Transverse colon (tissue), 4 donors: Measurements from ENCODE around the gene HEG1.

Experiments
- CTCF ChIP-seq, 5 experiments: fragments of 200-600 bp in 3 of 5; fragments of 450-650 bp in 2 of 5; sonication (generic) in 3 of 5; IDR thresholded peaks; 1 replicate in 2 of 5; 2 replicates in 3 of 5; pipeline ENCODE4 v1.5.1; 2016 to 2017; ENCODE audit warnings: antibody characterized with exemption in 5 of 5, inconsistent platforms in 3 of 5, mild to moderate bottlenecking in 2 of 5, moderate library complexity in 1 of 5
- POLR2A ChIP-seq: fragments of 450-650 bp; IDR thresholded peaks from one replicate; pipeline ENCODE4 v1.6.1; 2016; ENCODE audit warnings: antibody characterized with exemption, mild to moderate bottlenecking, moderate library complexity
- POLR2AphosphoS5 ChIP-seq, 3 donors: sonication (generic); formaldehyde crosslinking; IDR thresholded peaks; one replicate each; pipeline ENCODE4 v1.6.1; 2016; ENCODE audit warnings: antibody characterized with exemption in 3 of 3

GRCh38 chr3:125087768-125088391 lies 32.1 kb upstream of the HEG1 start:
- TF ChIP-seq POLR2A = no peak
- TF ChIP-seq CTCF (IDR thresholded peaks at IDR 0.05) = no peak
- TF ChIP-seq POLR2AphosphoS5 (IDR thresholded peaks at IDR 0.05) = no peak
